HG03575 (cell line): ENCODE measurements around the gene DBN1.

Experiments used
- ATAC-seq: cut with Tn5 transposase; IDR thresholded peaks from one replicate; pipeline ENCODE4 v1.9.1; 2021; ENCODE audit not compliant: unreplicated experiment, insufficient number of reproducible peaks, low FRiP score; ENCODE audit errors: extremely low read depth

The DBN1 gene

GRCh38 chr5:177449140-177450061, 24.0 kb downstream of the DBN1 start:
- ATAC-seq = no peak

GRCh38 chr5:177448244-177448950, 25.0 kb downstream of the DBN1 start:
- no peak for ATAC-seq

DNA sequence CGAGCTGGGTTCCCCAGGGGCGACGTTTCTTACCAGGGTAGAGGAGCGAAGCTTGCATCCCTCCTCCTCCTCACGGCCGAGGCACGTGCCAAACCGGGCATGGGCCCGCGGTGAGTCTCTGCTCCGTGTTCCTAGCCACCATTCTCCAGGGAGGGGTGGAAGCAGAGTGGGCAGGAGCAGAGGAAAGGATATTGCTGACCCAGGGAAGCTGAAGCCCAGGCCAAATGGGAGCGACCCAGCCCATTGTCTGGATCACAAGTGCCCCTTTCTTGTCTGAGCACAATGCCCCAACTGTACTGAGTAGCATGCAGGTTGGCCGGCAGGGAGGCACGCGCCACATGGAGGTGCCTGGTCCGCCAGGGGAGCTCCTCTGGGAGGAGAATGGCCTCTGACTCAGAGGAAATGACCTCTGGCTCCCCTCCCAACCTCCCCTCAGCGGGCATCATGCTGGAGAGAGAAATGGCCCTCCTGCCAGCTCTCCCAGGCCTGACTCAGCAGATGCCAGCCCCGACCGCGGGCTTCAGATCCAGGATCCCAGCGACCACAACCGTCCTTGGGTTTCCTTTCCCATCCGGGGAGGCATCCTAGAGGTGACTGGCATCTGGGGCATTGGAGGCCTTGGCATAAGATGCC, 25.7 kb downstream of the DBN1 start:
- no peak for ATAC-seq

GRCh38 chr5:177447066-177447610, 26.3 kb downstream of the DBN1 start:
- no peak for ATAC-seq

DNA sequence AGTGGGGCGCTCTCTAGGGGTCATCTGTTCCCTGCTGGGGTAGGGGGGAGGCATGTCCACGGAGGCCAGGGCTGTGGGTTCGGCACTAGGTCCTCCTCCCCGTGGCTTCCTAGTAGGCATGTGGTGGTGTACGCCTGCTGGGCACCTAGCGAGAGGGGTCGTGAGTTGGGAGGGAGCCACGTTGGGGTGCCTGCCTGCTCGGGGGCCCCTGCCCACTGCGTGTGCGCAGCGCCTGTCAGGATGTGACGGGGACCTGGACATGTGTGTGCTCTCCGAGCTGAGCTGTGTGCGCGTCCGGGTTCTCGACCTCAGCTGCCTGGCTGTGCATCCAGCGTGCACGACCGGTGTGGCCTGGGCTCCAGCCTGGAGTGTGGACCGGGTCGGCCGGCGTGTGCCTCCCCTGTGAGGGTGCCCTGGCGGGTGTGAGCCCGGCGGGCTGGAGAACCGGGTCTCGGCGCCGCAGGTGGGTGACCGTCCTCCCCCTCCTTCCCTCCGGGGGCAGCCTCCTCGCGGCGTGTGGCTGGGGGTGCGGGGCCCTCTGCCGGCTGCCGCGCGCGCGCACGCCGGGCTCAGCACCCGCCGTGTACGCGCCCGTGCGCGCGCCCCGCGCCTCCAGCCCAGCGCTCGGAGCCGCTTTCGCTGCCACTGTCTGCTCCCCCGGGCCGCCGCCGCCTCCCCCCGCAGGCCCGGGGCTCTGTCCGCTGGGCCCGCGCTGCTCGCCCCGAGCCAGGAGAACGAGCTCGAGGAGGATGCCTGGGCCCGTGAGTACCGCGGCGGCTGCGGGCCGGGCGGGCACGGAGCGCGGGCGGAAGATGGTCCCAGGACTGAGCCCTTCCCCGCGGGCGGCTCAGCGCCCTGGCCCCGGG, 27.0 kb downstream of the DBN1 start, which contains the start of gene PRR7:
Gene PRR7 (plus strand): TSS at position 615 of the 866 bp plus-strand sequence. CDS start 8,254 bp downstream, outside the sequence.
- no peak for ATAC-seq

- no peak for ATAC-seq
These were observed 27.6 kb downstream of the DBN1 start for GRCh38 chr5:177445917-177446199.

DNA sequence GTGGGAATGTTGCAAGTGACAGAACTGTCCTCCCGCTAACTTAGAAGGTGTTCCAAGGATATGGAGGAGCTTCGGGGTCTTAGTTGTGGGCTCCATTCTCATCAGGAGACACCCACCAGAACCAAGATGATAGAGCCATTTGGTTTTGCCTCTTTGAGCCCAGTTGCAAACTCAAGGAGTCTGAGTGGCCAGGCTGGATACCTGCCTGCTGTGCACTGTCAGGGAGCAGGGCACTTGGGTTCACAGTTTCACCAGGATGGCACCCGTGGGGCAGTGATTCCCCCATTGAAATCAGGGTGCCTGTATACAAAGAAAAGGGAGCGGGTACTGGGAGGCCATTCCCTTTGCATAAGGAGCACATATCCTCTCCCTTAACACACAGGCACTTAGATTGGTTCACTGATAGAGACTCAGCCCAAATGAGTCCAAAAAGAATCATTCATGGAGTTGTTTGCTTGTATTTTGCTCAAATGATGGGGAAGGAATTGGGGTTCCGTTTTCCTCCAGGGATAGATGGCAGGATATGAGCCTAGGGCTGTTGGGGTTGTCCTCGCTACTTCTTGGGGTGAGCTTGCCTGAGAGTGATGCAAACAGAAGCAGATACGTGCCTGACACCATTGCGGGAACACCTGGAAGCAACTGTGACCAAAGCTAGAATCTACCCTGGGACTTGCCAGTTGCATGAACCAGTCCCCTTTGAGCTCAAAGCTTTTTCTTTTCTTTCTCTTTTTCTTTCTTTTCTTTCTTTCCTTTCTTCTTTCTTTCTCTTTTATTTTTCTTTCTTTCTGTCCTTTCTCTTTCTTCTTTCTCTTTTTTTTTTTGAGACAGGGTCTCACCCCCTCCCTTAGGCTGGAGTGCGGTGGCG, 28.1 kb downstream of the DBN1 start:
- no peak for ATAC-seq

- ATAC-seq = no peak
These were observed 29.1 kb downstream of the DBN1 start for GRCh38 chr5:177444106-177445051.

DNA sequence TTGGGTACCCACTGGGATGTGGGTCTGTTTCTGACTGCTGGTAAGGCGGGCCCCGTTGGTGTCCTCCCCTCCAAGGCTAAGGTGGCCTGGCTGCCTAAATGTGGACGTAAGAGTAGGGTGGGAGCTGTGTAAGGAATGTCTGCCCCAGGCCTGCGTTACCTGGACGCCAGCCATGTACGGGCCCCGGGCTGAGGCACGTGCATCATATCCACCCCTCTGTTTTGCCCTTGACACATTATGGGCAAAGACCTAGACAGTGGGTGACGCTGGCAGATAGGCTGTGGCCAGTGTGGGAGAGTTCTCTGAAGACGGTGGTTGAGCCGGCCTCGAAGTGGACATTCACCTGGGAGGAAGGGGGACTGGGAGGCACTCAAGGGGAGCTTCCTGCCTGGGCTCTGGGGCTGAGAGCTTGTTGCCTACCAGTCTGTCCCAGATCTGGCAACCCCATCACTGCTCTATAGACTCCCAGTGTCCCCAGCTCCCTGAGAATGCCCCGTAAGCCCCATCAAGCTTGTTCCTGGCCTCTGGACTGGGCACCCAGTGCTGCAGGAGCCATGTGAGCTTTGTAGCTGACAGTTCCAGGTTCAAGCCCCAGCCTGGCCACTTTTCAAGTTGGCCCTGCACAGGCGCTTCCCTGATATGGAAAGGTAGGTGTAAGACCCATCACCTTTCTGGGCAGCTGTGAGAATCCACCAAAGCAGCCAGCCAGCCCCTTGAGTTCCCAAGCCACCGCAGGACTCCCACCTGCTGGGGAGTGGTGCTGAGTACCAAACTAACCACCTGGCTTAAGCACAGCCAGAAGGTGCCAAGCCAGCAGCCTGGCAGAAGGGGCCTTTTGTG, 30.1 kb downstream of the DBN1 start:
- ATAC-seq = no peak

- no peak for ATAC-seq
These were observed 31.2 kb downstream of the DBN1 start for GRCh38 chr5:177442066-177442826.

DNA sequence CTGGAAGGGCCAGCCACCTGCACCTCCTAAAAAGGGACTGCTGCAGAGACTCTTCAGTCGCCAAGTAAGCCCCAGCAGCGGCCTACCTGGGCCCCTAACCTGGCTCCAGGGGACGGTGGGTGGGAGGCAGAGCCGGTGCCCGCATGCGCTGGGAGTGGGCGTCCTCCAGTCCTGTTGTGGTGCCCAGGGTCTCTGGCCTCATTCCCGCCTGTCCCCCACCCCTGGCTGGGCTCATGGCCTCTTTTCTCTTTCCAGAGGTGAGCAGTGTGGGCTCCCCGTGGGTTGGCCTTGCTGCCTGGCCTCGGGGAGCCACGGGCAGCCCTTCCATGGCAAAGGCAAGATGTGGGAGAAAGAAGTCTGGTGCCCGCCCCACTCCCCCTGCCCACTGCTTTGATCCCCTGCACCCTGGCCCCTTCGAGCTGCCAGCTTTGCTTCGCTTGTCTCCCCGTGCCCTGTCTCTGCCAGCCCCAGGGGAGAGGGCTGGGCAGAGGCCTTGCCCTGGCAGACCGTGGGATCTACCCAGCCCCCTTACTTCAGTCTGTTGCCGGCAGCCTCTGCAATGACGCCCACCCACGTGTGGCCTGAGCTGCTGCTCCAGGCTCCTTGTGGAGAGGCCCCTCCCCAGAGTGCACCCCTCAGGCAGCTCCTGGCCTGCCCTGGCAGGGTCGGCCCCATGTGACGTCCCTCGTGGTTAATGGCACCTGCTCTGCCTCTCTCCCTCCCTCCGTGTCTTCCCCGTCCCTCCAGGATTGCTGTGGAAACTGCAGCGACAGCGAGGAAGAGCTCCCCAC, 32.2 kb downstream of the DBN1 start:
- no peak for ATAC-seq

DNA sequence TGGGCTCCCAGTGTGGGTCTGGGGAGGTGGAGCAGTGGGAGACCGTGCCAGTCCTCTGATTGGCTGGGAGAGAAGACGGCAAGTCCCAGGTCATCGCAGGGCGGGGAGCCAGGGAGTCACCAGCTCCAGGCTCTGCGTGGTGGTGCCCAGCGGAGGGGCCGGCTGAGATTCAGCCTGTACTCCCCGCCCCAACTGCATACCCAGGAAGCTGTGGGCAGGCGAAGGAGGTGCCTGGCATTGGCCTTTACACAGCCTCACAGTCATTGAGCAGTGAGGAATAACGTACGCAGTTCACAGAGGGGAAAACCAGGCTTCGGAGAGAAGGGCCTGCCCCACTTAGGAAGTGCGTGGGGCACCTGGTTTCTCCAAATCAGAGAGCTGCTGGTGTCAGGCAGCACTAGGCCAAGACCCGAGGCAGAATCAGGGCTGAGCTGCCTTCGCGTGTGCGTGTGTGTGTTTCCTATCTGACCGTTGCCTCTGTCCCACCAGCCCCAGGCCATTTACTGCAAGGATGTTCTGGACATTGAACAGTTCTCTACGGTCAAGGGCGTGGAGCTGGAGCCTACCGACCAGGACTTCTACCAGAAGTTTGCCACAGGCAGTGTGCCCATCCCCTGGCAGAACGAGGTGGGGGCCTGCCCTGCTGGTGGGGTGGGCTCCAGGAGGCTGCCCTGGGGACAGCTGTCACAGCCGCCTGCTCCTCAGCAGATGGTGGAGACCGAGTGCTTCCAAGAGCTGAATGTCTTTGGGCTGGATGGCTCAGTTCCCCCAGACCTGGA, 33.0 kb downstream of the DBN1 start:
- ATAC-seq = no peak

- ATAC-seq = no peak
These were observed 33.8 kb downstream of the DBN1 start for GRCh38 chr5:177439518-177440053.

GRCh38 chr5:177438468-177438867, 35.0 kb downstream of the DBN1 start:
- ATAC-seq = no peak
